ENCODE measurements around the gene NBDY.
"Not testable (repeated sequence)": the region's sequence is repeated elsewhere in the genome, so short reads cannot be mapped to it uniquely, and the experiment has no call there.

Gene NBDY

GRCh38 chrX:56761167-56761566, 32.1 kb downstream of the NBDY start:
- DNase-seq (ENCODE audit: insufficient read length, low spot score) (no peak), FAIRE-seq (no peak)
- no peak for TF ChIP-seq POLR2A (IDR thresholded peaks at IDR 0.05; ENCODE audit: low read depth, low read length)

- FAIRE-seq, result no peak
- DNase-seq (ENCODE audit: insufficient read length, low spot score), result no peak
Observed at GRCh38 chrX:56762220-56762619, 33.2 kb downstream of the NBDY start.

GRCh38 chrX:56762707-56763555, 33.9 kb downstream of the NBDY start:
- no peak for FAIRE-seq
- no peak for TF ChIP-seq POLR2A (IDR thresholded peaks at IDR 0.05; ENCODE audit: low read depth, low read length)
- no peak for DNase-seq (ENCODE audit: insufficient read length, low spot score)

More at GRCh38 chrX:56762220-56762619, 33.2 kb downstream of the NBDY start:
- TF ChIP-seq POLR2A (IDR thresholded peaks at IDR 0.05; ENCODE audit: low read depth, low read length), result no peak

- no peak for TF ChIP-seq POLR2A (IDR thresholded peaks at IDR 0.05; ENCODE audit: low read depth, low read length)
- FAIRE-seq (no peak), DNase-seq (ENCODE audit: insufficient read length, low spot score) (no peak)
Observed at GRCh38 chrX:56763556-56764152, 34.6 kb downstream of the NBDY start.

GRCh38 chrX:56764153-56764974, 35.3 kb downstream of the NBDY start:
- DNase-seq (ENCODE audit: insufficient read length, low spot score) (peak; percentile 14), FAIRE-seq (no peak)
- no peak for TF ChIP-seq POLR2A (IDR thresholded peaks at IDR 0.05; ENCODE audit: low read depth, low read length)

- no peak for FAIRE-seq
- DNase-seq (ENCODE audit: insufficient read length, low spot score), result no peak
- TF ChIP-seq POLR2A (IDR thresholded peaks at IDR 0.05; ENCODE audit: low read depth, low read length), result no peak
Observed at GRCh38 chrX:56764975-56765791, 36.1 kb downstream of the NBDY start.

- no peak for TF ChIP-seq POLR2A (IDR thresholded peaks at IDR 0.05; ENCODE audit: low read depth, low read length)
- FAIRE-seq (no peak), DNase-seq (ENCODE audit: insufficient read length, low spot score) (no peak)
Observed at GRCh38 chrX:56765811-56766553, 36.9 kb downstream of the NBDY start.

- FAIRE-seq (no peak), DNase-seq (ENCODE audit: insufficient read length, low spot score) (no peak)
- TF ChIP-seq POLR2A (IDR thresholded peaks at IDR 0.05; ENCODE audit: low read depth, low read length), result no peak
Observed at GRCh38 chrX:56766554-56767347, 37.7 kb downstream of the NBDY start.

- DNase-seq (ENCODE audit: insufficient read length, low spot score); FAIRE-seq: not testable (repeated sequence)
Observed at GRCh38 chrX:56767348-56768119, 38.5 kb downstream of the NBDY start.

GRCh38 chrX:56768120-56768660, 39.1 kb downstream of the NBDY start:
- not testable (repeated sequence) for DNase-seq (ENCODE audit: insufficient read length, low spot score)

GRCh38 chrX:56772675-56773521, 43.9 kb downstream of the NBDY start:
- not testable (repeated sequence) for DNase-seq (ENCODE audit: insufficient read length, low spot score); FAIRE-seq

More at GRCh38 chrX:56768120-56768660, 39.1 kb downstream of the NBDY start:
- not testable (repeated sequence) for FAIRE-seq

GRCh38 chrX:56773522-56774060, 44.5 kb downstream of the NBDY start:
- not testable (repeated sequence) for DNase-seq (ENCODE audit: insufficient read length, low spot score); FAIRE-seq

GRCh38 chrX:56778099-56778923, 49.3 kb downstream of the NBDY start:
- not testable (repeated sequence) for FAIRE-seq; DNase-seq (ENCODE audit: insufficient read length, low spot score)

GRCh38 chrX:56778924-56779468, 50.0 kb downstream of the NBDY start:
- DNase-seq (ENCODE audit: insufficient read length, low spot score); FAIRE-seq: not testable (repeated sequence)

Measured in H54 (cell line).